IPS-20b (cell line): ENCODE measurements around the gene GFPT1.
A peak's percentile ranks its signal among the peaks of the same experiment; 100 is the strongest.
"Not testable (repeated sequence)": the region's sequence is repeated elsewhere in the genome, so short reads cannot be mapped to it uniquely, and the experiment has no call there.

Source experiments
- H3K27ac ChIP-seq: one replicate; pipeline ENCODE4 v1.5.1; 2013; ENCODE audit warnings: low read length
- H3K27me3 ChIP-seq: 2 replicates; pipeline ENCODE4 v1.6.1; 2013; ENCODE audit warnings: mild to moderate bottlenecking, low read length, inconsistent platforms; ENCODE audit not compliant: insufficient read depth
- H3K36me3 ChIP-seq: 2 replicates; pipeline ENCODE4 v1.6.1; 2013; ENCODE audit warnings: low read depth, mild to moderate bottlenecking, inconsistent platforms, low read length, moderate library complexity; ENCODE audit not compliant: insufficient read depth
- H3K4me1 ChIP-seq: 2 replicates; pipeline ENCODE4 v1.6.1; 2013; ENCODE audit warnings: mild to moderate bottlenecking, control low read depth, inconsistent platforms, low read length, moderate library complexity; ENCODE audit not compliant: insufficient read depth
- H3K4me3 ChIP-seq: 2 replicates; pipeline ENCODE4 v1.5.1; 2013; ENCODE audit warnings: mild to moderate bottlenecking, low read length, inconsistent platforms
- H3K9ac ChIP-seq: 2 replicates; pipeline ENCODE4 v1.6.1; 2013; ENCODE audit warnings: low read depth, mild to moderate bottlenecking, inconsistent platforms, low read length, moderate library complexity
- H3K9me3 ChIP-seq: 2 replicates; pipeline ENCODE4 v1.6.1; 2013; ENCODE audit warnings: mild to moderate bottlenecking, low read depth, low read length, inconsistent platforms; ENCODE audit not compliant: insufficient read depth

Gene GFPT1

DNA sequence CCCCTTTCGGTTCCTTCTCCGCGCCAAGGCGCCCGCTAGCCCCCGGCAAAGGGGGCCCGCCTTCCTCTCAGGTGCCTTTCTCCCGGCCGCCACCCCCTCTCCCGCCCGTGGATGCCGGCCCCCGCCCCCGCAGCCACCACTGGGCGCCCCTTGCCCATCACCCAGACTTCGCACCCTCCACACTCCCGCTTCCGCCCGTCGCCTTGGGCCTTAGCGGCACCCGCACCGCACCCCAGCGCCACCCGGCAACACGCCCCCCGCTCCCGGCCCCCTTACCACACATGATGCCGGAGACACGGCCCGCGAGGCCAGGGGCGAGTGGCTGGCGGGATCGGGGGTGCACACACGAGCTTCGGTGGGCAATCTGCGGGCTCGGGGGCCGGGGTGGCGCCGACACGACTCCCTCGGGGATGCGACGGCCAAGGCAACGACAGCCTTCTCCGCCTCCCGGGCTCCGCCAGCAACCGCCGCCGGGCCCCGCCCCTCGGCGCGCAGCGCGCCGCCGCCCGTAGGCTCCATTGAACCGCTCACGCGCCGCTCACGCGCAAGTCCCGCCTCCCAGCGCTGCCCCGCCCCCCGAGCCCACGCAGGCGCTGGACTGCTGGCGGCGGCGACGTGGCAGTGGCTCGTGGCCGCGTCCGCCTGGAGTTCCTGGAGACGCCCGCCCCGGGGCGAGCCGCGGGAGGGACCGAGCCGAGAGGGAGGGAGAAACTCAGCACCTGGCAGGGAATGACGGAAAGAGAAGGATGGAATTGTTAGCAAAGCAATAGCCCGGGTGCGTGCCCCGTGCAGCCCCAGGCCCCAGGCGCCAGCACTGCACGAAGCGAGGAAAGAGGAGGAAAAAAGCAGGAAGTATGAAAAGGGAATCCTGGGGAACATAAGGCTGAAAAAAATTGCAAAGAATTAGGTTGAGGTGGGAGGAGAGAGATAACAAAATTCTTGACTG lies at the start of gene GFPT1:
Gene GFPT1, minus strand, starts transcription at position 439 of the 946 bp plus-strand sequence. Its CDS starts 156 bp downstream, at position 283.
- H3K4me1 ChIP-seq = peaks cover 11% of the 10 kb centered on the region
- H3K9me3 ChIP-seq = no peaks in the 10 kb centered on the region
- H3K27ac ChIP-seq = no peak within 1 kb of the TSS
- H3K4me3 ChIP-seq = peak within 1 kb of the TSS; percentile 76
- H3K9ac ChIP-seq = peak within 1 kb of the TSS; percentile 83
- H3K36me3 ChIP-seq = no peaks in the 10 kb centered on the region
- H3K27me3 ChIP-seq = no peaks in the 10 kb centered on the region

DNA sequence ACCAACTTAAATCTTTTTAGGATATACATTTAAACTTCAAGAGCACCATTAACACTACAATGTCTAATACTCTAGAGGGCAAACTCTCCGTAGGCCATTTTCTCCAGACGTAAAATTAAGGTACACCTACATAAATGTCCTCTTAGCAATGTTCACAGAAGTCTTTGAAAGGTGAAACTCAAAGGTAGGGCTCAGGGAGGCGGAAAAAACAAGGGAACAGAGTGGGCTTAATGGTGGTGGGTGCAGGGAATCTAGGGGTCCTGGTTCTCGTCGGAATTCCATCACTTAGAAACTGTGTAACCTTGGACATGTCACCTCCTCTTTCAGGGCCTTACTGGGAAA lies 49.5 kb upstream of the GFPT1 start:
- Histone ChIP-seq H3K27me3 (no peaks in the 10 kb centered on the region), H3K36me3 (no peaks in the 10 kb centered on the region), H3K9ac (peak overlapping the region; percentile 89; the same call in 1 of the 2 replicates), H3K27ac (peak overlapping the region; percentile 9), H3K4me3 (peak overlapping the region; percentile 79), H3K4me1 (peaks cover 17% of the 10 kb centered on the region; the same call in 1 of the 2 replicates), H3K9me3 (no peaks in the 10 kb centered on the region)

DNA sequence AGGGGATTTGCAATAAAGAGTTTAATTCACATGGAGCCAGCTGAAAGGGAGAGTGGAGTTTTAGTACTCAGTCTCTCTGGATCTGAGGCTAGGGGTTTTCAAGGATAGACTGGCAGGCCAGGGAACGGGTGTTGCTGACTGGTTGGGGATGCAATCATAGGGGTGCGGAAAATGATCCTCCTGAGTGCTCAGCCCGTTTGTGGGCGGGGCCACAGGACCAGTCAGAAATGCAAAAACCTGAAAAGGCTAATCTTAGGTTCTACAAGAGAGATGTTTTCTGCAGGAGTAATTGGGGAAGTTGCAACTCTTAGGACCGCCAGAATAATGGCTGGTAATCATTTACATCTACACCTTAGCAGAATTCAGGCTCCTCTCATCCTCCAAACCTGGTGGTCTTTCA lies 47.7 kb upstream of the GFPT1 start:
- Histone ChIP-seq H3K27ac (no peak overlapping the region), H3K9ac (no peak overlapping the region), H3K36me3 (peaks cover 9% of the 10 kb centered on the region; the same call in 1 of the 2 replicates), H3K27me3 (no peaks in the 10 kb centered on the region), H3K9me3 (no peaks in the 10 kb centered on the region), H3K4me1 (peaks cover 17% of the 10 kb centered on the region; the same call in 1 of the 2 replicates), H3K4me3 (no peak overlapping the region)

DNA sequence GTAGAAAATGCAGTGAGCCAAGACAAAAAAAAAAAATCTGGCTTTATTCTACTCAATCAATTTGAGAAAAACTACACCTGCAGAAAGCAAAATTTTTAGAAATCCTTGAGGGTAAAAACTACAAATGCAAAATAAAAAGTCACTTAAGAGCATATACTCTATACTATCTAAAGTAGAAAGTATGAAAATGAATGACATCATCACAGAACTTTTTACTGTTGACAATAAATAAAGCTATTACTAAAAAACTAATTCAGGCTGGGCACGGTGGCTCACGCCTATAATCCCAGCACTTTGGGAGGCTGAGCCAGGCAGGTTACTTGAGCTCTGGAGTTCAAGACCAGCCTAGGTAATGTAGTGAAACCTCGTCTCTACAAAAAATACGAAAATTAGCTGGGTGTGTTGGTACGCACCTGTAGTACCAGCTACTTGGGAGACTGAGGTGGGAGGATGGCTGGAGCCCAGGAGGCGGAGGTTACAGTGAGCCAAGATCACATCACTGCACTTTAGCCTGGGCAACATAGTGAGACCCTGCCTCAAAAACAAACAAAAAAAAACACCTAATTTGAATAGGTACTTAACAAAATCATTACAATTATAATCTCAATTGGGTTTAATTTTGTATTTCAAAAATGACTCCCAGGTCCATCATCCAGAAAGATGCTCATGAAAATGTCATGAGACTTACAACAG lies 42.6 kb upstream of the GFPT1 start:
- Histone ChIP-seq H3K9ac (no peak overlapping the region), H3K4me3 (no peak overlapping the region), H3K9me3 (no peaks in the 10 kb centered on the region), H3K27ac (no peak overlapping the region), H3K4me1 (no peaks in the 10 kb centered on the region), H3K27me3 (no peaks in the 10 kb centered on the region), H3K36me3 (peaks cover 27% of the 10 kb centered on the region)

DNA sequence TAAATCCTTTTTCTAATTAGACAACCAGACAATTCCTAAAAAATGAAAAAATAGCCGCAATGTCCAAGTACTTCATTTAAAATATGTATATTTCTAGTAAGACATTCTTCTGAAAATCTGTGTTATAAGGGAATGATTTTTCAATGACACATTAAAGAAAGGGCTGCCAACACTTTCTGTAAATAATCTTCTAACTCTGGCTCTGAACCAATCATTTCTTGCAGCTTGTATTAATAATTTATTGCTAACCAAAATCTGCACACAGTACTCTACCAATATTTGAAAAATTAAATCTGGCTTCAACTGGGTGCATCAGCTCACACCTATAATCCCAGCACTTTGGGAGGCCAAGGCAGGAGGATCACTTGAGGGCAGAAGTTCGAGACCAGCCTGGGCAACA lies 42.0 kb upstream of the GFPT1 start:
- H3K27me3 ChIP-seq = no peaks in the 10 kb centered on the region
- no peak overlapping the region for H3K9ac ChIP-seq
- H3K4me3 ChIP-seq = no peak overlapping the region
- H3K27ac ChIP-seq = no peak overlapping the region
- no peaks in the 10 kb centered on the region for H3K9me3 ChIP-seq
- H3K4me1 ChIP-seq = no peaks in the 10 kb centered on the region
- H3K36me3 ChIP-seq = peaks cover 27% of the 10 kb centered on the region

GRCh38 chr2:69424419-69424818 lies 37.4 kb upstream of the GFPT1 start:
- no peaks in the 10 kb centered on the region for H3K27me3 ChIP-seq
- H3K36me3 ChIP-seq = peaks cover 20% of the 10 kb centered on the region
- H3K4me1 ChIP-seq = no peaks in the 10 kb centered on the region
- no peak overlapping the region for H3K4me3 ChIP-seq
- no peak overlapping the region for H3K27ac ChIP-seq
- H3K9ac ChIP-seq = no peak overlapping the region
- no peaks in the 10 kb centered on the region for H3K9me3 ChIP-seq

GRCh38 chr2:69422198-69422597 lies 35.2 kb upstream of the GFPT1 start:
- no peak overlapping the region for H3K27ac ChIP-seq
- H3K36me3 ChIP-seq = peaks cover 9% of the 10 kb centered on the region
- H3K9ac ChIP-seq = no peak overlapping the region
- no peaks in the 10 kb centered on the region for H3K4me1 ChIP-seq
- no peak overlapping the region for H3K4me3 ChIP-seq
- H3K27me3 ChIP-seq = no peaks in the 10 kb centered on the region
- H3K9me3 ChIP-seq = no peaks in the 10 kb centered on the region

GRCh38 chr2:69419111-69419510 lies 32.1 kb upstream of the GFPT1 start:
- H3K36me3 ChIP-seq = peaks cover 20% of the 10 kb centered on the region
- H3K27me3 ChIP-seq, H3K4me3 ChIP-seq, H3K9ac ChIP-seq, H3K27ac ChIP-seq, H3K4me1 ChIP-seq, H3K9me3 ChIP-seq: not testable (repeated sequence)

DNA sequence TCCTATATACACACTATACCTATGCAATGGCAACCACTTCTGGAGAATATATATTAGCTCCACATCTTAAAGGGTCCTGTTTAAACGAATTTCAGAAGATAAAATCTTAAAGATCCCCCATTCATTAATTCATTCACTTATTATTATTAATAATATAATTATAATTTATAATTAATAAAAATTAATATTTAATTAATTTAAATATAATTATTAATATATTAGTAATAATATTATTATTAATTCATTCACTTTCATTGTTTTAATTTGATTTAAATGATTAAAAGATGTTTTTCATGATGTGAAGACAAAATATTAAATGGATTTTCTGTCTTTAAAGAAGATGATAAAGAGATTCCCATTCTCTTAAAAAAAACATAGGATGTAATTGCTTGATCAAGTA lies 29.1 kb upstream of the GFPT1 start:
- no peaks in the 10 kb centered on the region for H3K27me3 ChIP-seq
- H3K9ac ChIP-seq = no peak overlapping the region
- H3K36me3 ChIP-seq = peaks cover 20% of the 10 kb centered on the region
- no peak overlapping the region for H3K4me3 ChIP-seq
- no peak overlapping the region for H3K27ac ChIP-seq
- no peaks in the 10 kb centered on the region for H3K4me1 ChIP-seq
- H3K9me3 ChIP-seq = no peaks in the 10 kb centered on the region

GRCh38 chr2:69411120-69411519 lies 24.1 kb upstream of the GFPT1 start:
- Histone ChIP-seq H3K9ac (no peak overlapping the region), H3K27me3 (no peaks in the 10 kb centered on the region), H3K4me1 (no peaks in the 10 kb centered on the region), H3K36me3 (peaks cover 7% of the 10 kb centered on the region), H3K4me3 (no peak overlapping the region), H3K27ac (no peak overlapping the region), H3K9me3 (no peaks in the 10 kb centered on the region)

DNA sequence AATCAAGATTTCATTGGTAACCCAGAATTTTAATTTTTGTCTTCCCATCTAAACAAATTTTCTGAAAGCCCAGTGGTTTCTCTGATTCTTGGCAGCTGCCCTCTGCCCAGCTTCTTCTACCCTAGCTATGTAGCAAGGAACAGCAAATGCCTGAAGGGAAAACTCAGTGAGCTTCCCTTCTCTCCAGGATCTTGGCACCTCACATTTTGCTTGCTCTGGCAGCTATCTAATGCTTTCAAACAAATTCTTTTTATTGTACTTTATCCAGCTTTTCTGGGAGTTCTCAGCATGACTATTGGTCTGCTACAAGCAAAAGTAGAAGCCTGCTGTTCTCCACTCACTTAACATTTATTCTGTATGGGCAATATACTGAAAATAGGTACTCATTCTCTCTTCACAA lies 18.3 kb upstream of the GFPT1 start:
- H3K4me3 ChIP-seq = no peak overlapping the region
- peaks cover 5% of the 10 kb centered on the region; the same call in 1 of the 2 replicates for H3K9me3 ChIP-seq
- no peaks in the 10 kb centered on the region for H3K4me1 ChIP-seq
- peaks cover 24% of the 10 kb centered on the region for H3K36me3 ChIP-seq
- H3K27ac ChIP-seq = no peak overlapping the region
- no peak overlapping the region for H3K9ac ChIP-seq
- H3K27me3 ChIP-seq = no peaks in the 10 kb centered on the region

- H3K9ac ChIP-seq = no peak overlapping the region
- peaks cover 5% of the 10 kb centered on the region; the same call in 1 of the 2 replicates for H3K9me3 ChIP-seq
- H3K27me3 ChIP-seq = no peaks in the 10 kb centered on the region
- H3K36me3 ChIP-seq = peaks cover 40% of the 10 kb centered on the region
- no peaks in the 10 kb centered on the region for H3K4me1 ChIP-seq
- no peak overlapping the region for H3K4me3 ChIP-seq
- no peak overlapping the region for H3K27ac ChIP-seq
Observed at GRCh38 chr2:69400121-69400520, 13.1 kb upstream of the GFPT1 start.
